ENCODE data around the gene FILIP1L. TPM values are rescaled to one million over a fixed set of nuclear protein-coding genes. Genes with fewer than 3 reads are reported as not detected.

The FILIP1L gene
- total RNA-seq, 1 donor from 2014 or later: 41.5 TPM

DNA sequence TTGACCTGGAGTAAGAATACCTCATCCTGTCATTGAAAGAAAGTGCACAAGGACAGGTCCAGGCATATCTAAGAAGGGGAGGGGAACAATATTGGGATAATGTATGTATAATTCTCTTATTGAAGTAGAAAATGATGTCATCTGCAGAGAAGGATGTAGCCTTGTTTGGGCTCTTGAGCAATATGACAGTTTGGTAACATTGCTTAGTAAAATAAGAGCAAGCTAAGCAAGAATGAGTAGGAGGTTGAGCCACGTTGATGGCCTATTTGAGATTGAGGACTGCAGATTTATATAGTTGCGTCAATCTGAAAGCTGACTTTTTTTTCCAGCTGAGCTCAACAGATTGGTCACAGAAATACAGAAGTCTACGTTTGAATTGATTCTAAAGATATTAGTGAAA, 145.2 kb downstream of the FILIP1L start:
- no peaks in the 10 kb centered on the region for H3K9me3 ChIP-seq
- intact Hi-C loops (cut with DNase I): no loop called here
- TF ChIP-seq POLR2A (IDR thresholded peaks at IDR 0.05) (no peak), POLR2AphosphoS5 (IDR thresholded peaks at IDR 0.05; ENCODE audit: insufficient read depth in 1 of 2, low read depth in 1 of 2) (no peak)
- TF ChIP-seq, protein P1, sequence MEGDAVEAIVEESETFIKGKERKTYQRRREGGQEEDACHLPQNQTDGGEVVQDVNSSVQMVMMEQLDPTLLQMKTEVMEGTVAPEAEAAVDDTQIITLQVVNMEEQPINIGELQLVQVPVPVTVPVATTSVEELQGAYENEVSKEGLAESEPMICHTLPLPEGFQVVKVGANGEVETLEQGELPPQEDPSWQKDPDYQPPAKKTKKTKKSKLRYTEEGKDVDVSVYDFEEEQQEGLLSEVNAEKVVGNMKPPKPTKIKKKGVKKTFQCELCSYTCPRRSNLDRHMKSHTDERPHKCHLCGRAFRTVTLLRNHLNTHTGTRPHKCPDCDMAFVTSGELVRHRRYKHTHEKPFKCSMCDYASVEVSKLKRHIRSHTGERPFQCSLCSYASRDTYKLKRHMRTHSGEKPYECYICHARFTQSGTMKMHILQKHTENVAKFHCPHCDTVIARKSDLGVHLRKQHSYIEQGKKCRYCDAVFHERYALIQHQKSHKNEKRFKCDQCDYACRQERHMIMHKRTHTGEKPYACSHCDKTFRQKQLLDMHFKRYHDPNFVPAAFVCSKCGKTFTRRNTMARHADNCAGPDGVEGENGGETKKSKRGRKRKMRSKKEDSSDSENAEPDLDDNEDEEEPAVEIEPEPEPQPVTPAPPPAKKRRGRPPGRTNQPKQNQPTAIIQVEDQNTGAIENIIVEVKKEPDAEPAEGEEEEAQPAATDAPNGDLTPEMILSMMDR (IDR thresholded peaks at IDR 0.05): no peak
- H3K27me3 ChIP-seq: no peaks in the 10 kb centered on the region
- H3K36me3 ChIP-seq: no peaks in the 10 kb centered on the region
- H3K4me3 ChIP-seq: no peak overlapping the region
- peaks cover 21% of the 10 kb centered on the region for H3K4me1 ChIP-seq
- DNase-seq (ENCODE audit: extremely low spot score in 2 of 2): no peak
- H3K27ac ChIP-seq: no peak overlapping the region

DNA sequence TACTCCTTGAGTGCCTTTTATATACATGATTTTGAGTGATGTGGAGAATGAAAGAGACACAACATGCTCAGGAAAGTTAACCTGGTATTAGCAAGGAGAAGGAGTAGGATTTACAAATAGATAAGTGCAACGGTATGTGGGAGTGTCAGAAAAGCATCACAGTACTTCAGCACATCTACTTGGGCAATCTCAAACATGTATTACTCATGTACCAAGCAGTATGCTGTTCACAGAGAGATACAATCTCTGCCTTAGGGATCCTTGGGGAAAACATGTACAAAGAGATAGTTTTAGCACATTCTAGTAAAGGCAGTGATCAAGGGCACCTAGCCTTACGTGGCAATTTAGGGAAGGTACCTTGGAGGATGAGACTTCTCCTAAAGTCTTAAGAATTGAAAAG, 146.5 kb downstream of the FILIP1L start:
- Histone ChIP-seq H3K36me3 (no peaks in the 10 kb centered on the region), H3K4me1 (peaks cover 21% of the 10 kb centered on the region), H3K9me3 (no peaks in the 10 kb centered on the region), H3K27ac (no peak overlapping the region), H3K27me3 (no peaks in the 10 kb centered on the region), H3K4me3 (no peak overlapping the region)
- no peak for DNase-seq (ENCODE audit: extremely low spot score in 2 of 2)
- intact Hi-C loops (cut with DNase I): no loop called here
- TF ChIP-seq POLR2AphosphoS5 (IDR thresholded peaks at IDR 0.05; ENCODE audit: insufficient read depth in 1 of 2, low read depth in 1 of 2): no peak
- TF ChIP-seq POLR2A (IDR thresholded peaks at IDR 0.05): no peak
- TF ChIP-seq, protein P1 (IDR thresholded peaks at IDR 0.05): no peak

DNA sequence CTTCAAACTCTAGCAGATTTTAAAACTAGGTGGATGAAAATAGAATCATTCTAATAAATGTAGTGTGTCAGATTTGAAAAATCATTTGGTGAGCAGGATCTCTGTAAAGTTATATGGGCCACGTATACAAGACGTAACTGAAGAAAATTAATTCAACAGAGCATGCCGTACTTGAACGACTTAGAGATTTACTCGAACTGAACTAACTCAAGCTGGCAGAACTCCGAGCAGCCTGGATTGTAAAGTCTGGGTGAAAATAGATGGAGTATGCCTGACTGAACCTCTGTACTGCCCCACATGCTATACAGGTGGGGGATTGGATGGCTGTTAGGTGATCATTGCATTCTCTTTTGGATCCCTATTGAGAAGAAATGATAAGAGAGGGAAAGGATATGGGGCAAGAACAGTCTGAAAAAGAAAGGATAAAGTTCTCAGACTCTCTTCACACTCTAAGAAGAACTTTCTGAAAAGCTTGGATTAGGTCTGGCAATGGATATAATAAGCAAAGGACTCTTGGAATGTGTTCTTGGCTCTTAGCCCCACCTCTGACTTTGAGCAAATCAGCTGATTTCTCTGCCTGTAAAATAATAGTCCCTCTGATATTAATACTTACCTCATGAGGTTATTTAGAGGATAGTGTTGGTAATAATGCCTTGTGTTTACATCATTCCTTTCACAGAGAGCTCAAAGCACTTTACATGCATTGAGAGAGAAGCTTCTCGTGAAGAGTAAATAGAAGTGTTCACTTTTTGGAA, 147.5 kb downstream of the FILIP1L start:
- no peaks in the 10 kb centered on the region for H3K36me3 ChIP-seq
- no peaks in the 10 kb centered on the region for H3K9me3 ChIP-seq
- no peak overlapping the region for H3K4me3 ChIP-seq
- TF ChIP-seq POLR2A (IDR thresholded peaks at IDR 0.05) (no peak), POLR2AphosphoS5 (IDR thresholded peaks at IDR 0.05; ENCODE audit: insufficient read depth in 1 of 2, low read depth in 1 of 2) (no peak)
- TF ChIP-seq, protein P1 (IDR thresholded peaks at IDR 0.05): no peak
- intact Hi-C loops (cut with DNase I): no loop called here
- DNase-seq (ENCODE audit: extremely low spot score in 2 of 2): no peak
- H3K27ac ChIP-seq: no peak overlapping the region
- peaks cover 24% of the 10 kb centered on the region for H3K4me1 ChIP-seq
- no peaks in the 10 kb centered on the region for H3K27me3 ChIP-seq

DNA sequence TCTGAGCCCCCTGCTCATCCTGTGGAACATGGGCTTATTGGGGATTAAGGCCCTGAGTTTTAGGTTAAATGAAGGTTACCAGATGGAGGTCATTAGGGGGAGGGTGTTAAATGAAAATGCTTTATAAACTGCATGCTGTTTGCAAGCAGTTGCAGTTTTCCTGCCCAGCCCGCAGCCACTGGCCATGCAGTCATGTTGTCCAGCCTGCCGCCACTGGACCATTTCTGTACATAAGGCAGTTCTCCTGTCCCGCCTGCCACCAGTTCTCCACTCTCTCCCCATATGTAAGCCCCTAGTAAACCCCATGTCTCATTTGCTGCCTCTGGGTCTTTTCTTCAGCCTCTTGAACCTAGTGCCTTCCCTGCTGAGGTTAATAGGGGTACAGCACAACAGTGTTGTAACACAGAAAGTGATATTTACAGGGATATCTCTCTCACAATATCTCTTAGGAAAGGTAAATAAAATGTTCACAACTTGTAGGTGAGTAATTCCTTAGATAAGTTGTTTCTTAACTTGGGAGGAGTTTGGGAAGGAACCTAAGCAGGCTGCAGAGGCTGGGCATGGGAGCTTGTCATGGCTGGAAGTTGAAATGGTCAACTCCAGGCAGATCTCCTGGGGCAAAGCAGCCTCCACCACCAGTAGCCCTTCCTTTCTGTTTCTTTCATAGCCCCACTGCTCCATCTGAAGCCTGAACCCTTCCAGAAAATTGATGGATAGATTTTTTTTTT, 148.5 kb downstream of the FILIP1L start:
- TF ChIP-seq, protein P1 (IDR thresholded peaks at IDR 0.05): no peak
- TF ChIP-seq POLR2AphosphoS5 (IDR thresholded peaks at IDR 0.05; ENCODE audit: insufficient read depth in 1 of 2, low read depth in 1 of 2): no peak
- no peak for TF ChIP-seq POLR2A (IDR thresholded peaks at IDR 0.05)
- intact Hi-C loops (cut with DNase I): no loop called here
- no peaks in the 10 kb centered on the region for H3K36me3 ChIP-seq
- no peak overlapping the region for H3K27ac ChIP-seq
- no peaks in the 10 kb centered on the region for H3K27me3 ChIP-seq
- H3K4me1 ChIP-seq: peaks cover 34% of the 10 kb centered on the region
- DNase-seq (ENCODE audit: extremely low spot score in 2 of 2): no peak
- H3K4me3 ChIP-seq: no peak overlapping the region
- no peaks in the 10 kb centered on the region for H3K9me3 ChIP-seq

DNA sequence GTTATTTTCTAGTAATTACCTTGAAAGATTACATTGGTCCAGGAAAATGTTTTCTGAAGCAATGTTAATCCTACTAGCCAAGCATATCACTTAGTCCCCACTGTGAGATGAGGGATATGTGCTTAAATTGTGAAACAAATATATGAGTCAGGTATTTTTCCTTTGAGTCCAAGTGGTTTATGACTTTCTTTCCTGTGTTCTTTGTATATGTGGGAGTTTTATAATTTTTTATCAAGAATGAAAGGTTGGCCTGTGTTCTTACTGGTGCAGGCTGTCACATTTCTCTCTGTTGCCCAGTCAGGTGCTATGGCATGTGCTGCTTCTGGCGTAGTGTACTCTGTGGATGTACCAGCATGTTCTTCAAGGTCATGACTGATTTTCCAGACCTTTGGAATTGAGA, 149.2 kb downstream of the FILIP1L start:
- TF ChIP-seq, protein P1 (IDR thresholded peaks at IDR 0.05): no peak
- no peak for TF ChIP-seq POLR2AphosphoS5 (IDR thresholded peaks at IDR 0.05; ENCODE audit: insufficient read depth in 1 of 2, low read depth in 1 of 2)
- no peak for TF ChIP-seq POLR2A (IDR thresholded peaks at IDR 0.05)
- no peak overlapping the region for H3K4me3 ChIP-seq
- H3K27ac ChIP-seq: no peak overlapping the region
- H3K9me3 ChIP-seq: no peaks in the 10 kb centered on the region
- DNase-seq (ENCODE audit: extremely low spot score in 2 of 2): no peak
- H3K27me3 ChIP-seq: no peaks in the 10 kb centered on the region
- intact Hi-C loops (cut with DNase I): no loop called here
- H3K36me3 ChIP-seq: no peaks in the 10 kb centered on the region
- H3K4me1 ChIP-seq: peaks cover 42% of the 10 kb centered on the region

Measured in vagina (tissue), 2 donors.